ENCODE results near the gene KCNC4. TPM values are rescaled to one million over a fixed set of nuclear protein-coding genes. Genes with fewer than 3 reads are reported as not detected.

The KCNC4 gene
- total RNA-seq, 4 donors from 2014 or later: 2.9 to 9.0 (median 6.1) TPM

DNA sequence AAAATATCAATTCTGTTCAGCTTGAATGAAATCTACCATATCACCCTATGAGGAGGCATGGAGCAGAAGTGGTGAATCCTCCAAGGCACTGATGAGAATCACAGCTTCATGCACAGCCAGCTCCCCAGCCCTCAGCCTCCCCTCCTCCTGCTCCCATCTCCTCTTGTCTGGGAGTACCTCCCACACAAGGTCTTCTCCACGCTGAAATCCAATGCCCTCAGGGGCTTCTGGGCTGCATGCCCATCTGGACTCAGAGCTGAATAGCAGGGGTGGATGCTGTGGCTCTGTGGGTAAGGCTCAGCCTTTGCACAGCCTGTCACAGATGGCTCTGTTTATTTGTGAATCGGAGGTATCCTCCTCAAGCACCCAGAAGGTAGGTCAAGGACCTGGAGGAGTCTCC lies 48.6 kb downstream of the KCNC4 start:
- 28 to 33% methylated on average over 2 of the region's 2 CpGs for WGBS, 2 donors
- no peak for DNase-seq (ENCODE audit: low spot score in 2 of 2)
- H3K36me3 ChIP-seq: no peaks in the 10 kb centered on the region

DNA sequence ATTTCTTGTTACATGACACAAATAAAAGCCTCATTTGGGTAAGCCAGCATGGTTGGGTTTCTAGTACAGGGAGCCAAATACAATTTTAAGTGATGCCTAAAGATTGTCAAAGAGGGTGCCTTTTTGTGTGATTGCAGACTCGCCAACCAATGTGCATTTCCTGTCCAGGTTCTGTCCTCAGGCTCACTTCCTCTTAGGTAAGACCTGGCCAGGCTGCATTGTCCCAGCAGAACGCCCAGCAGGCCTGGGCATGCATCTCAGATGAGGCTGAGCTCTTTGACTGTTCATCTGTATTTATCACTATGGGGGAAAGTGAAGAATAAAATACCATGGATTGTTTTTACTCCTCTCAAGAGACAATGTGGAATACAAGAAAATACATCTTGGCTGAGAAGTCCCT lies 49.7 kb downstream of the KCNC4 start:
- Histone ChIP-seq H3K9me3 (no peaks in the 10 kb centered on the region), H3K27ac (no peak overlapping the region), H3K4me1 (no peaks in the 10 kb centered on the region), H3K4me3 (no peak overlapping the region), H3K36me3 (no peaks in the 10 kb centered on the region), H3K27me3 (no peaks in the 10 kb centered on the region)
- TF ChIP-seq EP300 (IDR thresholded peaks at IDR 0.05) (no peak), POLR2A (IDR thresholded peaks at IDR 0.05) (no peak)
- TF ChIP-seq, protein P1, sequence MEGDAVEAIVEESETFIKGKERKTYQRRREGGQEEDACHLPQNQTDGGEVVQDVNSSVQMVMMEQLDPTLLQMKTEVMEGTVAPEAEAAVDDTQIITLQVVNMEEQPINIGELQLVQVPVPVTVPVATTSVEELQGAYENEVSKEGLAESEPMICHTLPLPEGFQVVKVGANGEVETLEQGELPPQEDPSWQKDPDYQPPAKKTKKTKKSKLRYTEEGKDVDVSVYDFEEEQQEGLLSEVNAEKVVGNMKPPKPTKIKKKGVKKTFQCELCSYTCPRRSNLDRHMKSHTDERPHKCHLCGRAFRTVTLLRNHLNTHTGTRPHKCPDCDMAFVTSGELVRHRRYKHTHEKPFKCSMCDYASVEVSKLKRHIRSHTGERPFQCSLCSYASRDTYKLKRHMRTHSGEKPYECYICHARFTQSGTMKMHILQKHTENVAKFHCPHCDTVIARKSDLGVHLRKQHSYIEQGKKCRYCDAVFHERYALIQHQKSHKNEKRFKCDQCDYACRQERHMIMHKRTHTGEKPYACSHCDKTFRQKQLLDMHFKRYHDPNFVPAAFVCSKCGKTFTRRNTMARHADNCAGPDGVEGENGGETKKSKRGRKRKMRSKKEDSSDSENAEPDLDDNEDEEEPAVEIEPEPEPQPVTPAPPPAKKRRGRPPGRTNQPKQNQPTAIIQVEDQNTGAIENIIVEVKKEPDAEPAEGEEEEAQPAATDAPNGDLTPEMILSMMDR (IDR thresholded peaks at IDR 0.05): no peak
- DNase-seq (ENCODE audit: low spot score in 2 of 2): no peak
- 63 to 72% methylated on average over 2 of the region's 2 CpGs for WGBS, 2 donors

More for the DNA sequence above, 48.6 kb downstream of the KCNC4 start:
- Histone ChIP-seq H3K27ac (no peak overlapping the region), H3K27me3 (no peaks in the 10 kb centered on the region), H3K4me3 (no peak overlapping the region), H3K4me1 (no peaks in the 10 kb centered on the region), H3K9me3 (no peaks in the 10 kb centered on the region)
- TF ChIP-seq EP300 (IDR thresholded peaks at IDR 0.05) (no peak), POLR2A (IDR thresholded peaks at IDR 0.05) (no peak)
- TF ChIP-seq, protein P1 (IDR thresholded peaks at IDR 0.05): no peak

Small RNA genes lying within 50 kb of the gene (small RNA-seq; reads per million reads assigned to genes)
- gene AL137790.1: not detected

Other genes with a start within 250 kb of the KCNC4 start
- 10 to 100 TPM; 45.4 to 76.3 (median 55.6) TPM for gene AHCYL1, start 225.5 kb upstream of the KCNC4 start, total RNA-seq
- 10 to 100 TPM; 37.7 to 43.5 (median 39.7) TPM for gene STRIP1, start 175.7 kb upstream of the KCNC4 start, total RNA-seq
- gene ALX3, start 139.6 kb upstream of the KCNC4 start, total RNA-seq: not detected
- gene UBL4B, start 97.9 kb upstream of the KCNC4 start, total RNA-seq: under 1 TPM in 1 of 4 donors, not detected in 3; 0.42 TPM
- gene SLC6A17, start 59.8 kb upstream of the KCNC4 start, total RNA-seq: under 1 TPM in 2 of 4 donors, not detected in 2; under 0.01 to 0.22 TPM
- gene RBM15, start 129.1 kb downstream of the KCNC4 start, total RNA-seq: 10 to 100 TPM; 40.9 to 49.0 (median 45.3) TPM
- gene SLC16A4, start 180.7 kb downstream of the KCNC4 start, total RNA-seq: 10 to 100 TPM in 3 of 4 donors, 1 to 10 TPM in 1; 8.0 to 16.6 (median 15.1) TPM
- 10 to 100 TPM; 62.6 to 74.7 (median 67.7) TPM for gene LAMTOR5, start 197.4 kb downstream of the KCNC4 start, total RNA-seq
- 1 to 10 TPM in 3 of 4 donors, not detected in 1; 1.2 to 6.9 (median 4.6) TPM for gene PROK1, start 240.8 kb downstream of the KCNC4 start, total RNA-seq